ENCODE data around the gene VSX1.

DNA sequence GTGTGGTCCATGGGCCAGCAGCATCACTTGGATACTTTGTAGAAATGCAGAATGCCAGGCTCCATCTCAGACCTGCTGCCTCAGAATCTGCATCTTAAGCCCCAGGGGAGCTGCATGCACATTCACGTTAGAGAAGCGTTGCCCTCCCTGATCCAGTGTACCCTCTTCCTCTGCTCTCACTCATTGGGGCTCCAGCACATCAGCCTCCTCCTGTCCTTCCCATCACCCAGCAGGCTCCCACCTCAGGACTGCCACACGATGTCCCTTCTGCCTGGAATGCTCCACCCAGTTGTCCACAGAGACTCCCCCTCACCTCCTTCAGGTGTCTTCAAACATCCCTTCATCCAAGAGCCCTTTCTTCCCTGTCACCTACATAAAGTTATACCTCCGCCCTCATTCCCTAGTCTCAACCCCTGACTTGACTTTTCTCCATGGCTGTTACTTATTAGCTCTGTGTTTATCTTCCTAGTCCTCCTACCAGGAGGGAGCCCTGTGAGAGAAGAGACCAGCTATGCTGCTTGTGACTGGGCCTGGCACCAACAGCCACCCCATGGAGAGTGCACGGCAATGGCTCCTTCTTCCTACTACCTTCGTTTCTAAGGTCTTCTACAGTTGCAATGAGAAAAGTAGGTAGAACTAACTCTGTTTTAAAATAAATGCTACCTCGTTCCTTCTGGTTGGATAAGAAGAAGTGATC, 20.7 kb downstream of the VSX1 start:
- TF ChIP-seq POLR2A (IDR thresholded peaks at IDR 0.05; ENCODE audit: low read depth, low read length) (no peak), RAD21 (IDR thresholded peaks at IDR 0.05; ENCODE audit: low read length) (no peak), MXI1 (IDR thresholded peaks at IDR 0.05; ENCODE audit: borderline replicate concordance, low read depth, low read length) (no peak), MAZ (IDR thresholded peaks at IDR 0.05; ENCODE audit: borderline replicate concordance, low read depth, low read length) (no peak), FOS (IDR thresholded peaks at IDR 0.05; ENCODE audit: low read depth, low read length) (no peak), CHD1 (IDR thresholded peaks at IDR 0.05; ENCODE audit: low read depth, low read length) (no peak)
- TF ChIP-seq, protein P1, sequence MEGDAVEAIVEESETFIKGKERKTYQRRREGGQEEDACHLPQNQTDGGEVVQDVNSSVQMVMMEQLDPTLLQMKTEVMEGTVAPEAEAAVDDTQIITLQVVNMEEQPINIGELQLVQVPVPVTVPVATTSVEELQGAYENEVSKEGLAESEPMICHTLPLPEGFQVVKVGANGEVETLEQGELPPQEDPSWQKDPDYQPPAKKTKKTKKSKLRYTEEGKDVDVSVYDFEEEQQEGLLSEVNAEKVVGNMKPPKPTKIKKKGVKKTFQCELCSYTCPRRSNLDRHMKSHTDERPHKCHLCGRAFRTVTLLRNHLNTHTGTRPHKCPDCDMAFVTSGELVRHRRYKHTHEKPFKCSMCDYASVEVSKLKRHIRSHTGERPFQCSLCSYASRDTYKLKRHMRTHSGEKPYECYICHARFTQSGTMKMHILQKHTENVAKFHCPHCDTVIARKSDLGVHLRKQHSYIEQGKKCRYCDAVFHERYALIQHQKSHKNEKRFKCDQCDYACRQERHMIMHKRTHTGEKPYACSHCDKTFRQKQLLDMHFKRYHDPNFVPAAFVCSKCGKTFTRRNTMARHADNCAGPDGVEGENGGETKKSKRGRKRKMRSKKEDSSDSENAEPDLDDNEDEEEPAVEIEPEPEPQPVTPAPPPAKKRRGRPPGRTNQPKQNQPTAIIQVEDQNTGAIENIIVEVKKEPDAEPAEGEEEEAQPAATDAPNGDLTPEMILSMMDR (conservative IDR thresholded peaks at IDR 0.05; ENCODE audit: low read depth, low read length) = no peak
- TF ChIP-seq, protein P2, sequence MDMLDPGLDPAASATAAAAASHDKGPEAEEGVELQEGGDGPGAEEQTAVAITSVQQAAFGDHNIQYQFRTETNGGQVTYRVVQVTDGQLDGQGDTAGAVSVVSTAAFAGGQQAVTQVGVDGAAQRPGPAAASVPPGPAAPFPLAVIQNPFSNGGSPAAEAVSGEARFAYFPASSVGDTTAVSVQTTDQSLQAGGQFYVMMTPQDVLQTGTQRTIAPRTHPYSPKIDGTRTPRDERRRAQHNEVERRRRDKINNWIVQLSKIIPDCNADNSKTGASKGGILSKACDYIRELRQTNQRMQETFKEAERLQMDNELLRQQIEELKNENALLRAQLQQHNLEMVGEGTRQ (IDR thresholded peaks at IDR 0.05; ENCODE audit: low read depth, low read length) = no peak
- TF ChIP-seq, protein P3, sequence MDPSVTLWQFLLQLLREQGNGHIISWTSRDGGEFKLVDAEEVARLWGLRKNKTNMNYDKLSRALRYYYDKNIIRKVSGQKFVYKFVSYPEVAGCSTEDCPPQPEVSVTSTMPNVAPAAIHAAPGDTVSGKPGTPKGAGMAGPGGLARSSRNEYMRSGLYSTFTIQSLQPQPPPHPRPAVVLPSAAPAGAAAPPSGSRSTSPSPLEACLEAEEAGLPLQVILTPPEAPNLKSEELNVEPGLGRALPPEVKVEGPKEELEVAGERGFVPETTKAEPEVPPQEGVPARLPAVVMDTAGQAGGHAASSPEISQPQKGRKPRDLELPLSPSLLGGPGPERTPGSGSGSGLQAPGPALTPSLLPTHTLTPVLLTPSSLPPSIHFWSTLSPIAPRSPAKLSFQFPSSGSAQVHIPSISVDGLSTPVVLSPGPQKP (IDR thresholded peaks at IDR 0.05; ENCODE audit: borderline replicate concordance, low read depth, low read length) = no peak

Data from IMR-90 (cell line).